Measurements from ENCODE around the gene SYNE1. TPM values are rescaled to one million over a fixed set of nuclear protein-coding genes. Genes with fewer than 3 reads are reported as not detected.
"Not testable (repeated sequence)": the region's sequence is repeated elsewhere in the genome, so short reads cannot be mapped to it uniquely, and the experiment has no call there.

SYNE1 gene
- total RNA-seq, 1 donor from 2014 or later = 166 TPM

DNA sequence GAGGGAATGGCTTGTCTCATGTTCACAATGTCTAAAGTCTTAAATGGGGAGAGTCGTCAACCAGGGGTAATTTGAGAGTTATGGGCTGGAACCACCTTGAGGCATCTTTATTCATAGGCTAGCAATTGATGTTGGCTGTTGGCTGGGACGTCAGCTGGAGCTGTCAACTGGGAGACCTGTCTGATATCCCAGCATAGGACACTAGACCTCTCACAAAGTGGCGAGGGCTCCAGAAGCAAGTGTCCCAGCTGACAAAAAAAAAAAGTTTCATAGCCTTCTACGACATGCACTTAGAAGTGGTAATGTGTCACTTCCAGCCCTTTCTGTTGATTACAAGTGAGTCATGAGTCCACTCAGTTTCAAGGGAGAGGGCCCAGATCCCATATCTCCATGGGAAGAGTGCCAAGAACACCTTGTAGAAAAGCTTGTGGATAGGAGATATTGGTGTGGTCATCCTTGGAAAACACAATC is 551.7 kb downstream of the SYNE1 start:
- ATAC-seq = no peak

GRCh38 chr6:152078804-152079203 is 558.4 kb downstream of the SYNE1 start:
- Histone ChIP-seq H3K4me1 (no peaks in the 10 kb centered on the region), H3K9me3 (peaks cover 14% of the 10 kb centered on the region)

More for the DNA sequence above, 551.7 kb downstream of the SYNE1 start:
- H3K27me3 ChIP-seq (ENCODE audit: low read depth) = no peaks in the 10 kb centered on the region
- no peak overlapping the region for H3K27ac ChIP-seq
- H3K4me3 ChIP-seq = no peak overlapping the region
- no peak for DNase-seq
- no peaks in the 10 kb centered on the region for H3K36me3 ChIP-seq
- H3K9me3 ChIP-seq = no peaks in the 10 kb centered on the region
- no peaks in the 10 kb centered on the region for H3K4me1 ChIP-seq
- TF ChIP-seq, protein P1, sequence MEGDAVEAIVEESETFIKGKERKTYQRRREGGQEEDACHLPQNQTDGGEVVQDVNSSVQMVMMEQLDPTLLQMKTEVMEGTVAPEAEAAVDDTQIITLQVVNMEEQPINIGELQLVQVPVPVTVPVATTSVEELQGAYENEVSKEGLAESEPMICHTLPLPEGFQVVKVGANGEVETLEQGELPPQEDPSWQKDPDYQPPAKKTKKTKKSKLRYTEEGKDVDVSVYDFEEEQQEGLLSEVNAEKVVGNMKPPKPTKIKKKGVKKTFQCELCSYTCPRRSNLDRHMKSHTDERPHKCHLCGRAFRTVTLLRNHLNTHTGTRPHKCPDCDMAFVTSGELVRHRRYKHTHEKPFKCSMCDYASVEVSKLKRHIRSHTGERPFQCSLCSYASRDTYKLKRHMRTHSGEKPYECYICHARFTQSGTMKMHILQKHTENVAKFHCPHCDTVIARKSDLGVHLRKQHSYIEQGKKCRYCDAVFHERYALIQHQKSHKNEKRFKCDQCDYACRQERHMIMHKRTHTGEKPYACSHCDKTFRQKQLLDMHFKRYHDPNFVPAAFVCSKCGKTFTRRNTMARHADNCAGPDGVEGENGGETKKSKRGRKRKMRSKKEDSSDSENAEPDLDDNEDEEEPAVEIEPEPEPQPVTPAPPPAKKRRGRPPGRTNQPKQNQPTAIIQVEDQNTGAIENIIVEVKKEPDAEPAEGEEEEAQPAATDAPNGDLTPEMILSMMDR (IDR thresholded peaks at IDR 0.05) = no peak
- intact Hi-C loops (cut with DNase I) = no loop called here

DNA sequence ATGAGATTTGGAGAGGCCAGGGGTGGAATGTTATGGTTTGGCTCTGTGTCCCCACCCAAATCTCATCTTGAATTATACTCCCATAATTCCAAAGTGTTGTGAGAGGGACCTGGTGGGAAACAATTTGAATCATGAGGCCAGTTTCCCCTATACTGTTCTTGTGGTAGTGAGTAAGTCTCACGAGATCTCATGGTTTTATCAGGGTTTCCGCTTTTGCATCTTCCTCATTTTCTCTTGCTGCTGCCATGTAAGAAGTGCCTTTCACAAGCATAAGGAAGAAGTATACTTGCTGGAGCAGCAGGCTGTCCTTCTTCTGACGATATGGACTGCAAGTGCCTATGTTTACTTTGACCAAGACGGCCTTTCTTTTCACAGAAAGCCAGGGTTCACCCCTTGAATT is 559.2 kb downstream of the SYNE1 start:
- no peak overlapping the region for H3K4me3 ChIP-seq
- DNase-seq = no peak
- peaks cover 14% of the 10 kb centered on the region for H3K9me3 ChIP-seq
- intact Hi-C loops (cut with DNase I) = no loop called here
- no peak for ATAC-seq
- no peaks in the 10 kb centered on the region for H3K27me3 ChIP-seq (ENCODE audit: low read depth)
- no peaks in the 10 kb centered on the region for H3K4me1 ChIP-seq
- TF ChIP-seq, protein P1 (IDR thresholded peaks at IDR 0.05) = no peak
- no peaks in the 10 kb centered on the region for H3K36me3 ChIP-seq
- no peak overlapping the region for H3K27ac ChIP-seq

More at GRCh38 chr6:152078804-152079203, 558.4 kb downstream of the SYNE1 start:
- TF ChIP-seq, protein P1 (IDR thresholded peaks at IDR 0.05) = no peak
- Histone ChIP-seq H3K4me3 (no peak overlapping the region), H3K36me3 (no peaks in the 10 kb centered on the region), H3K27ac (no peak overlapping the region), H3K27me3 (ENCODE audit: low read depth) (no peaks in the 10 kb centered on the region)
- DNase-seq (no peak), ATAC-seq (no peak)
- intact Hi-C loops (cut with DNase I) = no loop called here

DNA sequence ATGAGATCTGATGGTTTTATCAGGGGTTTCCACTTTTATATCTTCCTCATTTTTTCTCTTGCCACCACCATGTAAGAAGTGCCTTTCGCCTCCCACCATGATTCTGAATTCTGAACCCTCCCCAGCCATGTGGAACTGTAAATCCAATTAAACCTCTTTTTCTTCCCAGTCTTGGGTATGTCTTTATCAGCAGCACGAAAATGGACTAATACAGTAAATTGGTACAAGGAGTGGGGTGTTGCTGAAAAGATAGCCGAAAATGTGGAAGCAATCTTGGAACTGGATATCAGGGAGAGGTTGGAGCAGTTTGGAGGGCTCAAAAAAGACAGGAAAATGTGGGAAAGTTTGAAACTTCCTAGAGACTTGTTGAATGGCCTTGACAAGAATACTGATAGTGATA is 560.9 kb downstream of the SYNE1 start:
- ATAC-seq; H3K4me1 ChIP-seq; intact Hi-C loops (cut with DNase I); H3K27ac ChIP-seq; H3K27me3 ChIP-seq (ENCODE audit: low read depth); H3K4me3 ChIP-seq; H3K36me3 ChIP-seq; DNase-seq: not testable (repeated sequence)
- peaks cover 14% of the 10 kb centered on the region for H3K9me3 ChIP-seq

DNA sequence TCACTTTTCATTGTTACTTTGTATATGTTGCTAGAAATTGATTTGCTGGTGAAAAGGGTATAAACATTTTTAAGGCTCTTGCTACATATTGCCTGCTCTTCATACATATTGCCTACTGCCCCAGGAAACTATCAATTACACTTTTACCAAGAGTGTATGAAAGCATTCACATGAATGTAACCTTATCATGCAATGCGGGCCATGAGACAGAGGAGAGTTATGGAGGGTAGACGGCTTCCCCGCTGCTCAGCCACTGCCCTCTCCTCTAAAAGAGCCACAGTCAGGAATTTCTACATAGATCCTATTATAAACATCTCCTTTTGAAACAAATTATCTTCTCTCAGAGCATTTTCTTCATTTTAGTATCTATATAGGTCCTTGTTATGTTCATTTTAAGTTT is 565.3 kb downstream of the SYNE1 start:
- intact Hi-C loops (cut with DNase I) = no loop called here
- no peaks in the 10 kb centered on the region for H3K4me1 ChIP-seq
- ATAC-seq = no peak

More for the DNA sequence above, 565.3 kb downstream of the SYNE1 start:
- no peak for DNase-seq
- TF ChIP-seq, protein P1 (IDR thresholded peaks at IDR 0.05) = no peak
- peaks cover 11% of the 10 kb centered on the region for H3K9me3 ChIP-seq
- H3K4me3 ChIP-seq = no peak overlapping the region
- no peaks in the 10 kb centered on the region for H3K36me3 ChIP-seq
- H3K27ac ChIP-seq = no peak overlapping the region
- no peaks in the 10 kb centered on the region for H3K27me3 ChIP-seq (ENCODE audit: low read depth)

Other genes with a start within 250 kb of the SYNE1 start
- 18.0 TPM for gene MYCT1, start 60.5 kb upstream of the SYNE1 start, total RNA-seq
- 1.5 TPM for gene VIP, start 113.4 kb upstream of the SYNE1 start, total RNA-seq

Measured in lower lobe of right lung (tissue), 2 donors.